Stimulated activated CD4-positive, alpha-beta T cell treated with anti-CD3 and anti-CD28 coated beads, Interleukin-1b, Interleukin-23, amount 100 ng/mL, for 24 hours (primary cell): ENCODE data around the gene TMOD1.
"Not testable (repeated sequence)": the region's sequence is repeated elsewhere in the genome, so short reads cannot be mapped to it uniquely, and the experiment has no call there.

ENCODE experiments used
- DNase-seq, 4 experiments: peaks; one replicate each; pipeline ENCODE4 v3.0.0-alpha.2; 2020; ENCODE audit warnings: low read depth in 4 of 4, low spot score in 1 of 4

The TMOD1 gene

DNA sequence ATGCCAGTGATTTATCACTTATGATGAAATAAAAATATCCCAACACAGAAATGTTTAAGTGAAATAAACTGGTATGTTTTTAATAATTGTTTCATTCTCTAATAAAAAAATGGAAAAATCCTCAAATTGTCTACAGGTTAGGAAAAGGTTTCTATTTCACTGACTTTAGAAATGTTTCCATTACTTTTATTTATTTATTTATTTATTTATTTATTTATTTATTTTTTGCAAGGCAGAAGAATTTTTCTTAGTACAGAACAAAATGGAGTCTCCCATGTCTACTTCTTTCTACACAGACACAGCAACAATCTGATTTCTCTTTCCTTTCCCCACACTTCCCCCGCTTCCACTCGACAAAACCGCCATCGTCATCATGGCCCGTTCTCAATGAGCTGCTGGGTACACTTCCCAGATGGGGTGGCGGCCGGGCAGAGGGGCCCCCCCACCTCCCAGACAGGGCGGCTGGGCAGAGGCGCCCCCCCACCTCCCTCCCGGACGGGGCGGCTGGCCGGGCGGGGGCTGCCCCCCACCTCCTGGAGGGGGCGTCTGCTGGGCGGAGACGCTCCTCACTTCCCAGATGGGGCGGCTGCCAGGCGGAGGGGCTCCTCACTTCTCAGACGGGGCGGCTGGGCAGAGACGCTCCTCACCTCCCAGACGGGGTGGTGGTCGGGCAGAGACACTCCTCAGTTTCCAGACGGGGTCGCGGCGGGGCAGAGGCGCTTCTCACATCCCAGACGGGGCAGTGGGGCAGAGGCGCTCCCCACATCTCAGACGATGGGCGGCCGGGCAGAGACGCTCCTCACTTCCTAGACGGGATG lies 3.7 kb upstream of the TMOD1 start:
- DNase-seq: not testable (repeated sequence)

DNA sequence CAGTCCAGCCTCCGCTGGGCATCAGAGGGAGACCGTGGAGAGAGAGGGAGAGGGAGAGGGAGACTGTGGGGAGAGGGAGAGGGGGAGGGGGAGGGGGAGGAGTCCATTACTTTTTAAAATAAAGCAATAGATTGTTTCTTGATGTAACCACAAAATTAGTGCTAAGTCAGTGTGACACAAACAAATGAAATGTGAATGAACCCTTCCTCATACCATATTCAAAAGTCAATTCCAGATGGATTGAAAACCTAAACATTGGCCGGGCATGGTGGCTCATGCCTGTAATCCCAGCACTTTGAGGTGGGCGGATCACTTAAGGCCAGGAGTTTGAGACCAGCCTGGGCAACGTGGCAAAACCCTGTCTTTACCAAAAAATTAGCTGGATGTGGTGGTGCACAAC lies 2.6 kb upstream of the TMOD1 start:
- DNase-seq: not testable (repeated sequence)

DNA sequence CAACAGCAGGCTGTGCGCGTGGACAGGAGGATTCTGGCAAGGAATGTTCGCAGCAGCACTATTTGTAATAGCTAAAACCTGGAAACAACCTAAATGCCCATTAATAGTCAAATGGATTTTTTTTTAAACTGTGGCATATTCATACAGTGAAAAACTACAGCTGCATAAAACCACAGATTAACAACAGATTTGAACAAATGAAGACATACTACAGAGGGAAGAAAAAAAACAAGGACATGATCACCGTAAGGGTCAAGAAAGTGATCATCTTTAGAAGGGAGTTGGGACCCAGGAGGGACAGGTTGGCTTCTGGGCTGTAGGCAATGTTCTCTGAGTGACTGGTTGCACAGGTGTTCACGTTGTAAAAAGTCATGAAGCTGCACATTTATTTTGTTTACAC lies 1.2 kb upstream of the TMOD1 start:
- DNase-seq: no peak

GRCh38 chr9:97500765-97501176 lies 695 bp upstream of the TMOD1 start:
- DNase-seq: no peak

GRCh38 chr9:97501972-97502221 lies 431 bp downstream of the TMOD1 start:
- no peak for DNase-seq

DNA sequence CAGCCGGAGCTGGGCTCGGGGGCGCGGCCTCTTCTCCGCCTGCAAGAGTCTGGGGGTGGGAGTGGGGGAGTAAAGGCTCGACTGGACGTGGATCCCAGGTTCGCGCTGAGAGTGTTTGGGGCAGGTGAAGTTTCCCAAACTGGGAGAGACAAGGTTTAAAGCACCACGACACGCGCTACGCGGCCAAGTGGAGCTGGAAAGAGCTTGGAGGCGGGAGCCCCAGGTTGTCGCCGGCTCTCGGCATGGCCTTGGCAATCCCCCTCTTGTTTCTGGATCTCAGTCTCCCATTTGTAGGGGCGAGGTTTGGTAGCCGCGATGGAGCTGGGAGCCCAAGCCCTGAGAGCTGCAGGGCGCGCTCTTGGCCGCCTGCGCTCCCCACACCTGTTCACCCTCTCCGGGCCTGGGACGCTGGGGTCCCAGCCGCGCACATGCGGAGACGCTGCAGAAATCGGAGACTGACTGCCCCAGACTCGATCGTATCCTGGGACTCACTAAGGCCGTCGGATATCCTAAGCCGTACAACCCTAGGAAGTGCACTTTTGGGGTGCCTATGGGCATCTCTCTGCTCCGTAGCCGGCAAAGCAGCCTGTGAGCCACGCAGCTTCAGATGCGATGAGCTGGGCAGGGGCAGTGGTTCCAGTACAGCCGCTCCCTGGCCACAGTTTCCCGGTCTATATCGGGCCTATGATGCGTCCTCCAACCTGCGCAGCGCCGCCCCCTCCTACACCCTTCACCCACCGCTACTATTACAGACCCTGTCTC lies 937 bp downstream of the TMOD1 start:
- no peak for DNase-seq

DNA sequence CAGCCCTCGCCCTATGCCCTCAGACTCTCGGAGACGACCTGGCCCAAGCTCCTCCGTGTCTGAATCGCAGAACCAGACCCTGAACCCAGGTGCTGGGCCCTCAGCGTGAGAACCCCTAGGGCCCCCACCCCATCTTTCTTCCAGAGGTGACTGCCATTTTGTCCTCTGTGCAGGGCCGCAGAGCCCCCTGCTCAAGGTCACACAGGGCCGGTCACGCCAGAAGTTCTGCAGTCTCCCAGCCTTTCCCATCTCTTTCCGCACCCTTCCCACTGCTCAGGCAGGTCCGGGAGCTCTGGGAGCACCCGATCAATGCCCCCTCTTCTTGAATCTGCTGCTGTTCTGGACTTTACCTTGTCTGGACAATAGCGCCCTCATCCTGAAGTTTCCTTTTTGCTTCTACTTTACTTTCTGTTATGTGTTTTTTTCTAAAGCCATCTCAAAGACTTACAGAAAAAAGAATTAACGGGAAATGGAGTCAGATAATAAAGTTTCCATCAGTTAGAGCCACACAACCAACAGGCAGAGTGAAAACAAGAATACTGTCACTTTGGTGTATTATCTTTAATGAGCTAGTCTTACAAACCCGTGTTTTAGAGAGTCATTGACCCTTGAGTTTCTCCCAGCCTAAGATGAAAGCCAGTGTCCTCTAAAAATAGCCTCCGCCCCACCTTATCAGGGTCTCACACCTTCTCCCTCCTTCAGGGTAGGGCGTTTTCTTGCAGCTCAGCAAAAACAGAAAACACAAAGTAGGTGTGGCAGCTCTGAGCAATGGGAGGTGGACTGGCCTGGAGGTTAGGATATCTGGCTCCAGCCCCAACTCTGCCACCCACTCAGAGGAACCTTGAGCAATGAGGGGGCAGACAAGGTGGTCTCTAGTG lies 1.8 kb downstream of the TMOD1 start:
- DNase-seq: no peak

- DNase-seq: no peak
These were observed 2.4 kb downstream of the TMOD1 start for GRCh38 chr9:97503862-97504210.

GRCh38 chr9:97504381-97505216 lies 3.1 kb downstream of the TMOD1 start:
- no peak for DNase-seq

- no peak for DNase-seq
These were observed 4.4 kb downstream of the TMOD1 start for GRCh38 chr9:97505845-97506244.

DNA sequence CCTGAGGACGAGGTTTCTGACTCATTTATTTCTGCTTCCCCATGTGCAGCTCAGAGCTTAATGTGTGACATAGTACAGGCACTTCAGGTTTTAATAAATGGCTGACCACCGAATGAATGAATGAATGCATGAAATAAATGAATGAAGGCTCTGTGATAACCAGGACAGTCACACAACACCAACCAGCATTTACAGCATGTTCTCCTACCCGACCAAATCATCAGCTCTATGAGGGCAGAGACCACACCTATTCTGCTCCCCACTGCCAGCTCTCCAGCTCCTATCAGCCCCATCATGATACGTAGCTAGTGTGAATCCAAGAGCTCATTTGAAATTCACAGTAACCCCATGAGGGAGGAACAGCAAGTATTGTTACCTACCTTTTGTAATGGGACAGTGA lies 4.8 kb downstream of the TMOD1 start:
- DNase-seq: no peak

GRCh38 chr9:97506787-97507186 lies 5.3 kb downstream of the TMOD1 start:
- DNase-seq: no peak

DNA sequence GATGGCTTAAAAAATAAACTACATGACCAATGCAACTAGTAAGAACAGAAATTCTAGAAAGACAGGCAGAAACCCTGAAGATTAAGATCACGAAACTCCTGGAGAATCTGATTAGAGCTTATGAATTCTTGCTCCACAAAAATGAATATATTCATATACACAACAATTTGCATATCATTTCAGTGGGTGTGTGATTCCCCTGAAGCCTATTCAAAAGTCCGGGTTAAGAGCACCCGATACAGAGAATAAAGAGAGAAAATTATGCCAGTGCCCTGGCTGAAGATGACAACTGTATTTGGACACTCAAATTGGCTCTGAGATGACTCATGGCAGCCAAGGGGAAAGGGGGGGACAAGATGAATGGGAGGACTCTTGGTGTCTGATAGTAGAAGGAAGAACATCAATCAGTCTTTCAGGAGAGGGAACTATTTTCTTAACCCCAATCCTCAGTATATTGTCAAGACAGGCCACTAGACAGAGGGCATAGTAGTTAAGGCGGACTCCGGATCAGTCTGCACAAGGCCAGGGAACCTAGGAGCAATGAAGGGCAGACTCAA lies 6.0 kb downstream of the TMOD1 start:
- no peak for DNase-seq

- no peak for DNase-seq
These were observed 7.4 kb downstream of the TMOD1 start for GRCh38 chr9:97508852-97509251.

DNA sequence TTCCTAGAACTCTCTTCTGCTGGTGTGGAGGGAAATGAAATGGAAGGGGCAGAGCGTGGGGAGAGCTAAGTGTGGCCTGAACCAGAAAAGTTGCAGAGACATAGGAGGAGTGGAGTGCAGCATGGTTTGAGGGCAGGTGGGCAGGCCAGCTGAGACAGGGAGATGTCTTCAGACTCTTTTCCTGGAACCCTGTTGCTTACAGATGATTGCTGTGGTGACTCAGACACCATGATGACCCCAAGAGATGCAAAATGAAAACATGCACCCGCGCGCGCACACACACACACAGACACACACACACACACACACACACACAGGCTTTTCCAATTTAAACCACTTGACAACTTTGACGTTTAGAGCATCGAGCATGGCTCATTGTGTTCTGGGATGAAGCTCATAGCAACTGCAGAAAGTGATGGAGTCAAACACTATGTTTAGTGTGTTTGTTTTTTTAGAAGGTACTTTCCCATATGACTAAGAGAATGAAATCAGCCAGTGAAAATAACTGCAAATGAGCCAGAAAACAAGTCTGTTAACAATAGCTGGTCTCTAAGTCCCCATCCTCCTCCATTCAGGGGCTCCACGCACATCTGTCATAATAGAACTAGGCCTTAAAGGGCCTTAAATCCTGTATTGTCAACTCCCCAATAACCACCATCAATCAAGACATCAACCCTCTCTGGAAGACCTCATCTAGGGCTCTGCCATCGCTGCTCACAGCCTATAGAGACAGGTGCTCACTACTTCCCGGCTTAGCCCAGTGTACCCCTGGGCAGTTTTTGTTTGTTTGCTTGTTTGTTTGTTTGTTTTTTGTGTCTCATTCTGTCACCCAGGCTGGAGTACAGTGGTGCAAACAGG lies 9.6 kb downstream of the TMOD1 start:
- DNase-seq: no peak

DNA sequence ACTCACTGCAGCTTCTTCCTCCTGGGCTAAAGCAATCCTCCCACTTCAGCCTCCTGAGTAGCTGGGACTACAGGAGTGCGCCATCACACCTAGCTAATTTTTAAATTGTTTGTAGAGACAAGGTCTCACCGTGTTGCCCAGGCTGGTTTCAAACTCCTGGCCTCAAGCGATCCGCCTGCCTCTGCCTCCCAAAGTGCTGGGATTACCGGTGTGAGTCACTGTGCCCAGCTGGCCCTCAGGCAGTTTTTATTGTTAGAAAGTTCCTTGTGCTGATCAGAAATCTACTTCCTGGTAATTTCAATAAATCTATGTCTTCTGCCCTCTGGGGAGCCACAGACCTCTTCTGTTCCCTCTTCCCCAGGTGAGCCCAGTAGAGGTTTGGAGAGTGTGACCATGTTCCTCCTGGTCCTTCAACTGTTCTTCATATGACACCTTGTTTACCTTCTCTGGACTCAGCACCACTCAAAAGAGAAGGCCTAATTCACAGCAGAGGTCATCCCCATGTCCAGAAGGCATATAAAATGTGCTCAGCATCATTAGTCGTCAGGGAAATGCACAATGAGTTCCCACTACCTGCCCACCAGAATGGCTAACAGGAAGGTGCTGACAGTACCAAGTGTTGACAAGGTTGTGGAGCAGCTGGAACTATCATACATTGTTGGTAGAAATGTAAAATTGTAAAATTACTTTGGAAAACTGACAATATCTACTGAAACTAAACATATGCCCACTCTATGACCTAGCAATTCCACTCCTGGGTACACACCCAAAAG lies 10.4 kb downstream of the TMOD1 start:
- DNase-seq: no peak

GRCh38 chr9:97512966-97513560 lies 11.6 kb downstream of the TMOD1 start:
- DNase-seq: no peak

GRCh38 chr9:97514531-97514930 lies 13.1 kb downstream of the TMOD1 start:
- no peak for DNase-seq

GRCh38 chr9:97515662-97516061 lies 14.2 kb downstream of the TMOD1 start:
- no peak for DNase-seq
